GM21390 (cell line): Measurements from ENCODE around the gene INO80C.

Experiments
- ATAC-seq: cut with Tn5 transposase; IDR thresholded peaks from one replicate; pipeline ENCODE4 v1.9.1; 2021; ENCODE audit not compliant: unreplicated experiment

The INO80C gene

GRCh38 chr18:35513181-35513936 lies 15.6 kb upstream of the INO80C start:
- ATAC-seq, result no peak

GRCh38 chr18:35512761-35513160 lies 15.0 kb upstream of the INO80C start:
- no peak for ATAC-seq

- no peak for ATAC-seq
Measured at GRCh38 chr18:35511833-35512232, 14.1 kb upstream of the INO80C start.

- ATAC-seq, result peak; percentile 86
Measured at GRCh38 chr18:35511428-35511827, 13.7 kb upstream of the INO80C start.

GRCh38 chr18:35510076-35510651 lies 12.4 kb upstream of the INO80C start:
- ATAC-seq, result no peak

- no peak for ATAC-seq
Measured at GRCh38 chr18:35508746-35509338, 11.1 kb upstream of the INO80C start.

- no peak for ATAC-seq
Measured at GRCh38 chr18:35508030-35508429, 10.3 kb upstream of the INO80C start.

GRCh38 chr18:35507623-35508022 lies 9.9 kb upstream of the INO80C start:
- no peak for ATAC-seq

GRCh38 chr18:35507192-35507591 lies 9.4 kb upstream of the INO80C start:
- ATAC-seq, result no peak

- no peak for ATAC-seq
Measured at GRCh38 chr18:35506024-35506712, 8.4 kb upstream of the INO80C start.

GRCh38 chr18:35504996-35505395 lies 7.2 kb upstream of the INO80C start:
- no peak for ATAC-seq

- ATAC-seq, result no peak
Measured at GRCh38 chr18:35502052-35502451, 4.3 kb upstream of the INO80C start.

GRCh38 chr18:35501369-35501768 lies 3.6 kb upstream of the INO80C start:
- no peak for ATAC-seq

GRCh38 chr18:35500113-35500512 lies 2.4 kb upstream of the INO80C start:
- ATAC-seq, result no peak

- ATAC-seq, result peak; percentile 29
Measured at GRCh38 chr18:35497027-35497369, 762 bp downstream of the INO80C start.

- ATAC-seq, result no peak
Measured at GRCh38 chr18:35495536-35496314, 2.0 kb downstream of the INO80C start.

GRCh38 chr18:35494251-35495220 lies 3.2 kb downstream of the INO80C start:
- no peak for ATAC-seq

- ATAC-seq, result no peak
Measured at GRCh38 chr18:35491700-35492077, 6.1 kb downstream of the INO80C start.

GRCh38 chr18:35490894-35491699 lies 6.7 kb downstream of the INO80C start:
- no peak for ATAC-seq
